HEK293 (cell line): ENCODE data around the gene FXYD1.

ENCODE experiments used
- CTCF ChIP-seq: fragments of 450-650 bp; formaldehyde crosslinking; IDR thresholded peaks from 2 replicates; pipeline ENCODE4 v1.5.1; 2016; ENCODE audit warnings: missing biosample characterization, missing genetic modification characterization
- KLF1 ChIP-seq: fragments of 450-650 bp; formaldehyde crosslinking; IDR thresholded peaks from 2 replicates; pipeline ENCODE4 v1.5.1; 2016; ENCODE audit warnings: missing biosample characterization, missing genetic modification characterization
- TRIM28 ChIP-seq: IDR thresholded peaks from 2 replicates; pipeline ENCODE4 v1.6.1; 2011; ENCODE audit warnings: low read length, control low read depth, borderline replicate concordance
- YY1 ChIP-seq: fragments of 450-650 bp; formaldehyde crosslinking; IDR thresholded peaks from 2 replicates; pipeline ENCODE4 v1.5.1; 2018; ENCODE audit warnings: missing biosample characterization, missing genetic modification characterization
- ZBTB21 ChIP-seq: fragments of 450-650 bp; formaldehyde crosslinking; IDR thresholded peaks from 2 replicates; pipeline ENCODE4 v1.5.1; 2017; ENCODE audit warnings: missing biosample characterization, missing genetic modification characterization
- ZNF274 ChIP-seq, 2 experiments: fragments of 200-500 bp in 1 of 2; fragments of 450-650 bp in 1 of 2; sonication (Bioruptor generic) in 1 of 2; formaldehyde crosslinking in 1 of 2; IDR thresholded peaks; 2 replicates each; pipeline versions ENCODE4 v1.5.1 to v1.6.1; 2014 to 2016; ENCODE audit warnings: borderline replicate concordance in 1 of 2, inconsistent platforms in 1 of 2, low read length in 1 of 2, missing biosample characterization in 1 of 2, missing genetic modification characterization in 1 of 2
- ZNF558 ChIP-seq: fragments of 450-650 bp; formaldehyde crosslinking; IDR thresholded peaks from 2 replicates; pipeline ENCODE4 v1.5.1; 2016; ENCODE audit warnings: missing biosample characterization, missing genetic modification characterization
- ZNF76 ChIP-seq: fragments of 450-650 bp; formaldehyde crosslinking; IDR thresholded peaks from 2 replicates; pipeline ENCODE4; 2016; ENCODE audit warnings: low read depth, missing biosample characterization, missing genetic modification characterization, borderline replicate concordance
- TF ChIP-seq, protein P1 (sequence below): fragments of 450-650 bp; formaldehyde crosslinking; IDR thresholded peaks from 2 replicates; pipeline ENCODE4 v1.5.1; 2017; ENCODE audit warnings: missing biosample characterization, missing genetic modification characterization
- TF ChIP-seq, protein P2 (sequence below): fragments of 450-650 bp; formaldehyde crosslinking; IDR thresholded peaks from 2 replicates; pipeline ENCODE4 v1.5.1; 2016; ENCODE audit warnings: missing biosample characterization, missing genetic modification characterization

DNA sequence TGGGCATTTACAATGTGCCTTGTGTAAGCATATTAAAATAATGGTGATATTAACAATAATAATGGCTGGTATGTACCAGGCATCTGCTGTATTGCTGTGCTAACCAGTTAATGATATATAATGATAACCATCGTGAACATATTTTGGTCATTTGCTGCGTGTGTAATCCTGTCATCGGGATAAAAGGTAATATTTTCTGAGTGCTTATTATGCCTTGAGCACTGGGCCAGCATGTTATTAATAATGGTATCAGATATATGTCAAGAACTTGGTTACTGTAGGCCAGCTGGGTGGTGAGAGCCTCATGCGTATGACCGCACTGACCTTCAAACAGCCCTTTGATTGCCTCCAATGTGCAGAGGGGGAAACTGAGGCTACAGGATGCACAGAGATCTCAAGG, 45.2 kb upstream of the FXYD1 start:
- TF ChIP-seq KLF1 (tag by site-specific recombination) (no peak), ZBTB21 (tag by site-specific recombination) (no peak), YY1 (no peak), CTCF (tag by site-specific recombination) (no peak), ZNF274 (IDR thresholded peaks at IDR 0.05; ENCODE audit: low read length) (no peak), ZNF274 (tag by site-specific recombination; IDR thresholded peaks at IDR 0.05; ENCODE audit: borderline replicate concordance) (no peak), TRIM28 (no peak), ZNF76 (no peak), ZNF558 (tag by site-specific recombination) (no peak)
- TF ChIP-seq, protein P1, sequence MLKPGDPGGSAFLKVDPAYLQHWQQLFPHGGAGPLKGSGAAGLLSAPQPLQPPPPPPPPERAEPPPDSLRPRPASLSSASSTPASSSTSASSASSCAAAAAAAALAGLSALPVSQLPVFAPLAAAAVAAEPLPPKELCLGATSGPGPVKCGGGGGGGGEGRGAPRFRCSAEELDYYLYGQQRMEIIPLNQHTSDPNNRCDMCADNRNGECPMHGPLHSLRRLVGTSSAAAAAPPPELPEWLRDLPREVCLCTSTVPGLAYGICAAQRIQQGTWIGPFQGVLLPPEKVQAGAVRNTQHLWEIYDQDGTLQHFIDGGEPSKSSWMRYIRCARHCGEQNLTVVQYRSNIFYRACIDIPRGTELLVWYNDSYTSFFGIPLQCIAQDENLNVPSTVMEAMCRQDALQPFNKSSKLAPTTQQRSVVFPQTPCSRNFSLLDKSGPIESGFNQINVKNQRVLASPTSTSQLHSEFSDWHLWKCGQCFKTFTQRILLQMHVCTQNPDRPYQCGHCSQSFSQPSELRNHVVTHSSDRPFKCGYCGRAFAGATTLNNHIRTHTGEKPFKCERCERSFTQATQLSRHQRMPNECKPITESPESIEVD (tag by site-specific recombination) = no peak
- TF ChIP-seq, protein P2, sequence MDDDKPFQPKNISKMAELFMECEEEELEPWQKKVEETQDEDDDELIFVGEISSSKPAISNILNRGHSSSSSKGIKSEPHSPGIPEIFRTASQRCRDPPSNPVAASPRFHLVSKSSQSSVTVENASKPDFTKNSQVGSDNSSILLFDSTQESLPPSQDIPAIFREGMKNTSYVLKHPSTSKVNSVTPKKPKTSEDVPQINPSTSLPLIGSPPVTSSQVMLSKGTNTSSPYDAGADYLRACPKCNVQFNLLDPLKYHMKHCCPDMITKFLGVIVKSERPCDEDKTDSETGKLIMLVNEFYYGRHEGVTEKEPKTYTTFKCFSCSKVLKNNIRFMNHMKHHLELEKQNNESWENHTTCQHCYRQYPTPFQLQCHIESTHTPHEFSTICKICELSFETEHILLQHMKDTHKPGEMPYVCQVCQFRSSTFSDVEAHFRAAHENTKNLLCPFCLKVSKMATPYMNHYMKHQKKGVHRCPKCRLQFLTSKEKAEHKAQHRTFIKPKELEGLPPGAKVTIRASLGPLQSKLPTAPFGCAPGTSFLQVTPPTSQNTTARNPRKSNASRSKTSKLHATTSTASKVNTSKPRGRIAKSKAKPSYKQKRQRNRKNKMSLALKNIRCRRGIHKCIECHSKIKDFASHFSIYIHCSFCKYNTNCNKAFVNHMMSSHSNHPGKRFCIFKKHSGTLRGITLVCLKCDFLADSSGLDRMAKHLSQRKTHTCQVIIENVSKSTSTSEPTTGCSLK (tag by site-specific recombination) = no peak
